CD4-positive, alpha-beta T cell treated with Interleukin-12 subunit alpha and Interleukin-12 subunit beta, for 1 hour (primary cell): ENCODE measurements around the gene VLDLR.

Source experiments
- DNase-seq: peaks from one replicate; pipeline ENCODE4 v3.0.0-alpha.2; 2020

The VLDLR gene

DNA sequence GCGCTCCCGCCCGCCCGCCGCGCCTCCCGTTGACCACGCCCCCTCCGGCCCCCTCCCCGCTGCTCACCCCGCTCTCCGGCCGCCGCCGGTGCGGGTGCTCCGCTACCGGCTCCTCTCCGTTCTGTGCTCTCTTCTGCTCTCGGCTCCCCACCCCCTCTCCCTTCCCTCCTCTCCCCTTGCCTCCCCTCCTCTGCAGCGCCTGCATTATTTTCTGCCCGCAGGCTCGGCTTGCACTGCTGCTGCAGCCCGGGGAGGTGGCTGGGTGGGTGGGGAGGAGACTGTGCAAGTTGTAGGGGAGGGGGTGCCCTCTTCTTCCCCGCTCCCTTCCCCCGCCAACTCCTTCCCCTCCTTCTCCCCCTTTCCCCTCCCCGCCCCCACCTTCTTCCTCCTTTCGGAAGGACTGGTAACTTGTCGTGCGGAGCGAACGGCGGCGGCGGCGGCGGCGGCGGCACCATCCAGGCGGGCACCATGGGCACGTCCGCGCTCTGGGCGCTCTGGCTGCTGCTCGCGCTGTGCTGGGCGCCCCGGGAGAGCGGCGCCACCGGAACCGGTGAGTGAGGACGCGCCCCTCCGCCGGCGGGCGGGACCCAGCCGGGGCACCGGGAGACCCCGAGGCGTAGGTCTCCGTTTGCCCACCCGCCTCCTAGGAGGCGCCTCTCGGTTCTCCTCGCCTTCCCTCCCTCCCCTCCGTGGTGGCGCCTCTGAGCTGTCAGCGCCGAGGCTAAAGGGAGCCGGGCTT, at the start of gene VLDLR:
Gene VLDLR (plus strand): TSS at position 66 of the 739 bp plus-strand sequence. CDS start 403 bp downstream, at position 469.
- DNase-seq, result no peak

DNA sequence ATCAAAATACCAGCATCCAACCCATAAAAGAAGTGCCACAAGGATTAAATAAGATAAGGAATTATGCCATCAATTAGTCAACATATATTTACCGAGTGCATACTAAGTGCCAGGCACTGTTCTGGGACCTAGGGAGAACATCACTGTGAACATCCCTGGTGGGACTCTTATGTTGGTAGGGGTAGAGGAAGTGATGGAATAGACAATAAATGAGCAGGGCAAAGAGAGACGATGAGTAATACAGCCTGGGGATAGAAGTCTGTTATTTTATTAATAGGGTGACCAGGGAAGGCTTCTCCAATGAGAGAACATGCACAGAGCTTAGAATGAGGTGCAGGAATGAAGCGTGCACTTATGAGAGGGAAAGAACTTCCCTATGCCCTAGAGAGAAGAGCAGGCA, 47.4 kb upstream of the VLDLR start:
- no peak for DNase-seq

DNA sequence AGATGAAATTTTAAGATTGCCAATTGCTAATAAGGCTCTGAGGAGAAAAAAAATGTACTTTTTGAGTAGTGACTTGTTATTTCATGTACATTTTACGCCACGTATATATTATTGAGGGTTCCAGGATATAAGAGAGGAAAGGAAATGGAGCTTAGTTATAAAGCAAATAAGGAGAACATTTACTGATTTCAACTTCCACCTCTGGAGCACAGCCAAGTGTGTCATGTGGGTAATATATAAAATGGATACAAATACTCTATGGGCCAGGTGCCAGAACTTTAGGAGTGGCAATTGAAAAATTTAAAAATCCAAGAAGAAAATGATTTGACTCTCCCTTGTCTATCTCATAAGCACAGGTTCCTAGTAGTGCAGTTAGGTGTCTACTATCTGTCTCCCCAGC, 45.0 kb upstream of the VLDLR start:
- no peak for DNase-seq

DNA sequence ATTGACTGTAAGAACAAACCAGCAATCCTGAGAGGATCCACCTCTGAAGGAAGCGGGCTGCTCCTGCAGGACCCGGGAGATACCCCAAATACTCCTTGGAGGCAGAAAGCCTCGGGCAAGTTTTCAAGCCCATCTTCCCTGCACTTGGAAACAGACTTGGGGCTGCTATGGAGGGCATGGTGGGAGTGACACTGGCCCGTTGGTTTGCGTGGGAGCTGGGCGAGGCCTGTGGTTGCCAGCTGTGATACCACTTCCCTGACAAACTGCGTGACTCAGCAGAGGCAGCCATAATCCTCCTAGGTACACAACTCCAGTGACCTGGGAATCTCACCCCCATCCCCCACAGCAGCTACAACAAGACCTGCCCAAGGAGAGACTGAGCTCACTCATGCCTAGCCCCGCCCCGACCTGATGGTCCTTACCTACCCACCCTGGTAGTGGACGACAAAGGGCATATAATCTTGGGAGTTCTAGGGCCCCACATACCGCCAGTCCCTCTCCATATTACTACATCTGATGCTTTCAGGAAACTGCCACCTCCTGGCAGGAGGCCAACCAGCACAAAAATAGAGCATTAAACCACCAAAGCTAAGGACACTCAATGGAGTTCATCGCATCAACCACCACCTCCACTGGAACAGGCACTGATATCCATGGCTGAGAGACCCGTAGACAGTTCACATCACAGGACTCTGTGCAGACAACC, 38.1 kb upstream of the VLDLR start:
- no peak for DNase-seq

DNA sequence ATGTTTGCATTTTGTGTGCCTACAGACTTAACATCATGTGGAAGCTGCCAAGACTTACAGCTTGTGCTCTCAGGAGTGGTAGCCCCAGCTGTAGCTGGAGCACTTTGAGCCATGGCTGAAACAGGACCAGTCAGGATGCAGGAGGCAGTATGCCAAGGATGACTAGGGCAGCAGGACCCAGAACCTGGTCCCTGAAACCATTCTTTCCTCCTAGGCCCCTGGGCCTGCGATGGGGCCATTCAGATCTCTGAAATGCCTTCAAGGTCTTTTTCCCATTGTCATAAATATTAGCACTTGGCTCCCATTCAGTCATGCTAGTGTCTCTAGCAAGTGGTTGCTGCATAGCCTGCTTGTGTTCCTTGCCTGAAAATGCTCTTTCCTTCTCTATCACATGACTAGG, 29.6 kb upstream of the VLDLR start:
- DNase-seq, result no peak

DNA sequence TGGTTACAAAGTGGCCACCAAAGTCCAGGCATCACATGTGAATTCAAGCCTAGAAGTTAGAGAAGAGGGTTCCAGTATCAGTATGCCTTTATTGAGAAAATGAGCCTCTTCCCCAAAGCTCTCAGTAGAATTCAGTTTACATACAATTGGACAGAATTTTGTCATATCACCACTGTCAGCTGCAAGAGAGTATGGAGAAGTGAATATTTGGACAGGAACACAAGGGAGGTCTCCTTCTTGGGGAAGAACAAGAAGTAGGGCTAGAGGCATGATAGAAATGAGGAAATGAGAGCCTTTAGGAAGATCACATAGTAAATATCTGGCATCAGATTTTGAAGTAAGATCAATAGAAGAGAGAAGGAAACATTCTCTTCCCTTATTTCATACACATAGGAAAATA, 27.8 kb upstream of the VLDLR start:
- DNase-seq, result no peak

DNA sequence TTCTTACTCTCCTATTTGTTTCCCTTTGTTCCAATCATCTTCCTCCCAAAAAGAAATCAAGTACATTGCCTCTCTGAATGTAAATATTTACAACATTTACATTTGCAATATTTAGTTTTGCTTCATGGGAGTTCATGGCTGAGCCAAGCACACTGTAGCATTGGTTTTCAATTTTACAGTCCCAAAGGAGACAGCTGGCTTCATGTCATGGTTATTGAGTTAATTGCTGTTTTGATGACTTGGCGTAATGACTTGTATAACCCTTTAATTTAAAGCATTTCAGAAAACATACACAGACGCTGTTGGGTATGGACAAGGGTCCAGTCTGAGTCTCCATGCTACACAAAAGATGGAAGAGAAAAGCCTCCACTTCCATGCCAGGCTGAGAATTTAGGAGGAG, 25.6 kb upstream of the VLDLR start:
- DNase-seq, result no peak

DNA sequence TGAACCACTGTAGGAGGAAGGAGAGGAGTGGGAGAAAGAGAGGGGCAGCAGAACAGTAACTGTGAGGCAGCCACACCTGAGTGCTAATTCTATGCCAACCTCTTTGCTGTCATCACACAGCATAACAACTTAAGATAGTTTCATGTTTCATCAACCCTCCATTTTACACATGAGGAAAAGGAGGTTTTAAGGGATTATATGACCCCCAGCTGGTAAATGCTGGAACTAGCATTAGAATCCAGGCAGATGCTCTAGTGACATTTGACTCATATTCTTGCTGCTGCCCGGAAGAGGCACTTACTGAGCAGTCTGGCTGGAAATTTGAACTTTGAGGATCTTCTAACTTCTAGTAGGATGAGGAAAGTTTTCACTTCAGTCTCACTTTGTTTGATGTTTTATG, 24.1 kb upstream of the VLDLR start:
- DNase-seq, result no peak

DNA sequence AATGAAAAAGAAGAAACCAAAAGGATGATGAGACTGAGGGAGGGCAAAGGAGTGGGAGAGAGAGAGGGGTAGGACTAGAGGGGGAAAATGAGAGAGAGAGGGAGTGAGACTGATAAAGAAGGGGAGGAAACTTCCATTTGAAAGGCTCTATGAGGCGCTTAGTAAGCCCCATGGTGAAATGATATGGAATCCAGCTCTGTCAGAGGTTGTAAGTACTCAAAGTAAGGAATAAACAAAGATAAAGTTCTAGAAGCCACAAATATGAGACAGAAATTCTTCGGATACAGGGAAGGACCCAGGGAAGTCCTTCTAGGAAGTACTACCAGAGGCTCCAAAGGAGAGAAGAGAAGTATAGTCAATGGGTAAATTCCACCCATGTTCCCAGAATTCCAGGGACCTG, 21.7 kb upstream of the VLDLR start:
- no peak for DNase-seq

DNA sequence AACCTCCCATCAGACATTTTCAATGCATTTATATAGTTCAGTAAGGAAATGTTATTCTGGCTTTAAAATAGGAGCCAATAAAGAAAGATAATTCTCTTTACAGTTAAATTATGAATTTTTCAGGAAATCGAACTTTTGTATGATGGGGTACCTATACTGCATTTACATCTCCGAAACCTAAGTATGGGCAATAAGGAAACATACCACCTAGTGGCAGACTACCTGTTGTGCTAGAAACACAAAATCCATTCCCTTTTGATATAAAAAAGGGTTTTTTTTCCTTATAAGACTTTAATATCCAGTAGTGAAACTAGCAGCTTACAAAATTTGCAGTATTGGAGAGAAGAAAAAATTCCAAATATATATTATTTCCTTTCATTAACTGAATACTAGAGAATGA, 21.3 kb upstream of the VLDLR start:
- DNase-seq, result no peak

DNA sequence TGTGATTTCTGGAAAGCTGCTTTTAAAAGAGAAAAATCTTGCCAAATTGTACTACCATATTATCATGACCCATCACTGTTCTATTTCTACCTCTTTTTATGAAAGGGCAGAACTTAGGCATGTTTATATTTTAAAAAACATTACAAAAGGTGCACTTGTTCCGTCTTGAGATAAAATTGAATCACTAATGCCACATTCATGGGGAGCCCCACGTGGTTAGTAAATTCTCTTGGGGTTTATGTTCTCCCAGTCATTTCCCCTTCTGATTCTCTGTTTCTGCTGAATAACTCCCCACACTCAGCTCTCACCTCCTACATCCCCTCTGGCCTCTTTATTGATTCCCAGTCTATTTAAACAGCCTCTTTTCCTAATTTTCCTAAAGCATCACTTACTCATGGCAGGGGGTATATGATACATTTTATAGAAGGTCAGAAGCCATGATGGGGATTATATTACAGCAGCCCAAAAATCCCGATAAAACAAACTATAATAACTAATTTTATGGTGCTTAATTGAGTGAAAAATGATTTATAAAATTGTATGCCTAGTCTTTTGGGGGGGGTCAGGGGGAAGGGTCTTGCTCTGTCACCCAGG, 19.7 kb upstream of the VLDLR start:
- DNase-seq, result no peak

DNA sequence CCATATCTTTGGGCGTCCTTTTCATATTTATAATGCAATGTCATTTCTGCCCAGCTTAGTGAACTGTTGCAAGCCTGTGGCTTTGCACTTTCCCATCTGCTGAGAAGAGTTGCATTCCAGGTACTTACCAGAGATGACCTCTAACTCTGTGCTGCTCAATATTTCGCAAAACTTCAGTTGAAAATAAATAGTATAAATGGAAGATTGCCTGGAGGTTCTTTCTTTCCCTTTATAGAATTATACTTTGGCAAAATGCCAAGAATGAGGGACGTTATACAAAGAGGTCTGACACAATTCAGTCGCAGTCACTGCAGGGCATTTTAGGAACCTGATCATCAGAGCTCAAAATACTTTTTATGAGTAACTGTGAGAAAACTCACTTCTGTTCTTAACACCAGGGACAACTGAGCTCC, 18.9 kb upstream of the VLDLR start:
- DNase-seq, result no peak

DNA sequence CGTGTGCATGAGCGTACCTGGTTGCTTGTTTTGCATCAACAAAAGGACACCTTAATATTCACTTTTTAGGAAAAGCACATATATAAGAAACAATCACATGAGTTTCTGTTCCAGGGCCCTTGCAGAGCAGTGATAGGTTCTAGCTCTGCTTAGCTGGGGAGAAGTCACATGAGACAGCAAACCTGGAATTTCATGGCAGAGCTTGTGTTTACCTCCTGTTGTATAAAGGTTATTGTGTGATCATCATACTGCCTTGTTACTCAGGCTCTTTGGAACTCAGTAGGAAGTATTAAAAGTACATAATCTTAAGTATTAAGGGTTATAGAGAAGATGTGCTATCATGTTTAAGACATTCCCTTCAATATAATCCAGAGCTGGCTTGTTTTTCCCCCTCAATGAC, 18.0 kb upstream of the VLDLR start:
- DNase-seq, result no peak

DNA sequence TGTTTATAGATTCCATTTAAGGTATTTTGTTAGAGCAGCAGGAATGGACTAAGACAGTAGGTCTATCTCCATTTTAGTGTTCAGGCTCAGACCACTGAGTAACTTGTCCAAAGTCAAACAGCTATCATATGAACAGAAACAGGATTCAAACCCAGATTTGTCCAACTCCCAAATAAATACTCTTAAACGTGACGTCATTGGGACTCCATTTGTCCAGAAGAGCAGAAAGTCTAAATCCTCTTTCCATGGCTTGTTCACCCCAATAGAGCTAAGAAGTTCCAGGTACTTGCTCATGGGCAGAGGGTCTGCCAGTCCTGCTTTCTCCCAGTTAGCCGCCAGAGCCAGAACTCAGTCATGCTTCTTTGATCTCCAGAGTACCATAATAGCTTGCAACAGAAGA, 16.3 kb upstream of the VLDLR start:
- DNase-seq, result no peak

DNA sequence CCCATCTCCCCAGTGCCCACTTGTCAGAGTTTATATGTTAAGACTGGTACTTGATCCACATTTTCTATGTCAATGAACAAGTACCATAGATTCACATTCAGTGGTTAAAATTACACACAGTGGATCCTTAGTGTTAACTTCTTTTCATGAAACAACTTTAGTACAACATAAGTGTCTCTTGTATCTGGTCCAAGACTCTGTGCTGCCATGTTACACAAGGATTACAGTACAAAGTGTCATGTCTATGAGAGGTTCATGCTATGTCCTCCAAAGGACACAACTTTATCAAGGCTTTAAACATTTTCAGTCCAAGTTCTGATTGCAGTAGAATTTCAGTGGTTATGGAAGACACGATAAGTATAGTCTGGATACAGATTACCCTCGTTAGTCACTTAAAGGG, 13.3 kb upstream of the VLDLR start:
- DNase-seq, result no peak

DNA sequence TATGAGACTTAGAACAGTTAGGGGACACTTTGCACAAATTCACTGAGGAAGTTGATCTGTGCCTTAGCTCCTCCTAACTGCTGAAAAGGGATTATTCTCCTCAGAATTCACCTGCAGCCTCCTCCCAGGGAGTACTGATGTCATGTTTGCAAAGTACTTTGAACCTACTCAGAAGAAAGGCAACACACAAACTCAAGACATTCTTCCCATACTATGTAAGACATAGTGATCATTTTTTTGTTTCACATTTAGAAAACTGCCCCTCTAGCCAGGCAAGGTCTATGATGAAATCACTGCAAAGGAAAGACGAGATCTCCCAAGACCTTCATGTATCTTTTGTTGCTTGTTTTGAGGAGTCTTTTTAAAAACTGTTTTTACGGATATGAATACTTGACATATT, 10.6 kb upstream of the VLDLR start:
- no peak for DNase-seq

DNA sequence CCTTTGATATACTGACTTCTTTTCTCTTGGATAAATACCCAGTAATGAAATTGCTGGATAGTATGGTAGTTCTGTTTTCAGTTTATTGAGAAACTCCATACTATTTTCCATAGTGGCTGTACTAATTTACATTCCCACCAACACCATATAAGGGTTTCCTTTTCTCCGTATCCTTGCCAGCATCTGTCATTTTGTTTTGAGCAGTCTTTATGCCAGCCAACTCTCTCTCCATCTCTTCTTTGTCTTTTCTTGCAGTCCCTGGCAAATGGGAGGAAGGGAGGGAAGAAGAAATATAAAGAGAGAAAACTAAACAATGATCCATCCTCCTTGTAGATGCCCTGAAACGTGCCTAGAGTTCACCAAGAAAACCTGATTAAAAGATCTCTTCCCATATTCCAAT, 9.6 kb upstream of the VLDLR start:
- DNase-seq, result no peak

DNA sequence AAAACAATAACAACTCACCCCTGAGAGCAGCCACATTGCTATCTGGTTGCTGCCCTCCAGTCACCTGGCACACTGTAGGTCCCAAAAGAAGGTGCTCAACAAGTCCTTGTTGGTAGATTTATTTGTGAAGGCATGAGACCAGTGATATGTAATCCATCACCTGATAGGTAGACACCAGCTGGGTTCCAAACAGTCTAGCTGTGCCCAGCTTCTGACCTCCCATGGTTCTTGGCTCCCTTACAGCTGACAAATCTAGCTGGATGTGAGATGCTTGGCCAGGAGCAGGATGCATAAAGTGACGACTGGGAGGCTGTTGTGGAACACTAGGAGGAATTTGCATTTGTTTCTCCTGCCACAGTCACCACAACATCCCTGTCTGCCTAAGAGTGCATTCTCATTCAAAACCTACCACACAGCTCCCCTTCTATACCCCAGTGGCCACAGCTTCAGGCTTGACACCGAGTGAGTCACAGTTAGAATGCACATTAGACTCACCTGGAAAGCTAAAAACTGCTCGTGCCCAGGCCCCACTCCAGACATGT, 7.8 kb upstream of the VLDLR start:
- no peak for DNase-seq

DNA sequence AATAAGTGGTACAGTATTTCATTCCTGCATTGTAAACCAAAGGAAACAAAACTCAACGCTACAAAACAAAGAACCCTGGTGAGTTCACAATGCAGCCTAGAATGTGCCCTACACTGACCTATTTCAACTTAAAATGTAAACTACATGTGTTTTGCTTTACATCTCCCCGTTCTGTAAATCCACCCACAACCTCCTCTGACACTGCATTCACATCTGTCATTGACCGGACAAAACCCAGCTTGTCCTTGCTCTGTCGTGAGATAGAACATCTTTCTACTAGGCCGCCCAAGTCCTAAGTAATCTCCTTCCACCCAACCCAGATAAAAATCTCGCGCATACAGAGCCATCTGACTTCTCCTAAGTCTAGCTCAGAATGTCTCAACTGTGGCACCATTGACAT, 6.1 kb upstream of the VLDLR start:
- DNase-seq, result no peak

DNA sequence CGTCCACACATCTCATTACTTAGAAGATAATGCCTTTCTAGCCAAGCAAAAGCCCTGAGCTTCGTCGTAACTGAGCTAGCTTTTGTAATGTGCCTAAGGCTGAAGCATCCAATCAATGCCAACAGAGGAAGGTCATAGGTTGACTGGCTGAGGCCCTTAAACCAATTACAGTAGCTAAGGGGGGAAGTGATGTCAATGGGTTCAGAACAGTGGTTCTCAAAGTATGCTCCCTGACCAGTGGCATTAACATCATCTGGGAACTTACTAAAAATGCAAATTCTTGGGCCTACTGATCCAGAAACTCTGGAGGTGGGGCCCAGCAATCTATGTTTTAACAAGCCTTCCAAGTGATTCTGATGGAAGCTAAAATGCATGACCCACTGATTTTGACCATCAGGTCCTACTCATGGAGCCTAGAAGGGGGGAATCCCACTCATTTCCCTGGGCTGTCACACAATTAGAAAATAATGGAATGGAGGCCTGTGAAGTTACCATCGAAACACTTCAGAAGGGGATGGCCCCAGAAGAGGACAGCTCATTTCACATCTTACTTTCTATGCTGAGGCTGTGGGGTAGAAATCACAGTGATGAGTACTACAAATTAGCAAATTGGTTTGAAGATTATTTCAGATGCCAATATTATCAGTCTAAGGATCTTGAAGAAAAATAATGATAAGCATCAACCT, 4.8 kb upstream of the VLDLR start:
- no peak for DNase-seq

DNA sequence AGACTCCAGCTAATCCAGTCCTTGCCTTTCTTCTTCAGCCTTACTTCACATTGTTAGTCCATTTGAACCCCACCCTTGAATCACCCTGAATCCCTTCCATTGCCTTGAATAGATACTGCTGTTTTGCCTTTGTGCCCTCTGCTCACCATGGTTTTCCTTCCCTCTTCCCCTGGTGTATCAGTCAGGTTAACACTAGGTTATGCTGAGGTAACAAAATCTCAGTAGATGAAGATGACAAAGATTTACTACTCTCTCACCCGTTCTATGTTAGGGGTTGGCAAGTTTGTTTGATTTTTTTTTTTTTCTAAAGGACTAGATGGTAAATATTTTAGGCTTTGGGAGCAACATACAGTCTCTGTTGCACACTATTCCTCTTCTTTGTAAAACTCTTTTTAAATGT, 3.3 kb upstream of the VLDLR start:
- no peak for DNase-seq

DNA sequence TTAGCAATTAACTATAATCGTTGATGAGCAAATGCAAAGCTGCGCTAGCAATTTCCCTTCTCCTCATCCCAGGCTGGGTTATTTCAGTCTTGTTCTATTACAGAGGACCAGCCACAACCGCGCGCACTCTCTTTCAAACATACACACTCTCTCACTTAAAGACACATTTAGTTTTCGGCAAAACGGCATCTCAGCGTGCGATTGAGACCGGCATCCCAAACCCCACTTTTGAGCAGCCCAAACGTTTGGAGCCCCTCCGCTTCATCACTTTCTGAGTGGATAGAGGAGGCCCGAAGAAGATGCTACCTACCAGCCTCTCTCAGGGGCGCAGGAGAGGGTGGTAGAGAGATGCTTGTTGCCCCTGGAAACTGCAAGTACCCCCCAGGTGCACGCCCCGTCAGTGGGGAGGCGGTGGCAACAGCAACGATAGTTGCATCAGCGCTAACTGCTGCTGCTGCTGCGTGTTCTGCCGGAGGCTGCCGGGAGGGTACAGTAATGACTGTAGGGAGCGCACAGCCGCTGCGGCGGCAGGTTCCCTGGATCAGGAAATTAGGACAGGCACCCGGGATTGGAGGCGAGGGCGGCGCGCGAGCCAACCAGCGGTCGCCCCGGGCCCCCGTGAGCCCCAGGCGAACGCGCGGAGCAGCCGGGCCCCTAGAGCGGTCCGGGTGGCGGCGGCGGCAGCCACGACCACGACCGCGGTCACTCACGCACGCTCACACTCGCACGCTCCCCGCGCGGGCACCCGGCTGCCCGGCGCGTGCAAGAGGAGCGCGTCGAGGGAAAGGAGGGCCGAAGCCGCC, 467 bp upstream of the VLDLR start:
- DNase-seq, result peak; percentile 19
